Left ventricle myocardium inferior (tissue), 1 donor: Measurements from ENCODE around the gene THAP2. TPM values are rescaled to one million over a fixed set of nuclear protein-coding genes. Genes with fewer than 3 reads are reported as not detected.

Experiments
- DNase-seq: peaks from one replicate; pipeline ENCODE4 v3.0.0-alpha.2; 2020
- H3K27ac ChIP-seq: fragments of 200-600 bp; replicated peaks from 2 replicates; pipeline ENCODE4 v1.8.0; 2021
- H3K27me3 ChIP-seq: fragments of 200-600 bp; 2 replicates; pipeline ENCODE4 v1.8.0; 2021; ENCODE audit warnings: low read depth
- H3K36me3 ChIP-seq: fragments of 200-600 bp; 2 replicates; pipeline ENCODE4 v1.8.0; 2021
- H3K4me1 ChIP-seq: fragments of 200-600 bp; 2 replicates; pipeline ENCODE4 v1.8.0; 2021
- H3K4me3 ChIP-seq: fragments of 200-600 bp; 2 replicates; pipeline ENCODE4 v1.8.0; 2021; ENCODE audit warnings: mild to moderate bottlenecking, moderate library complexity
- H3K9me3 ChIP-seq: fragments of 200-600 bp; replicated peaks from 2 replicates; pipeline ENCODE4 v1.8.0; 2021
- intact Hi-C: fragments of 100-400 bp; cut with micrococcal nuclease; formaldehyde crosslinking; loops from one replicate; pipeline ENCODE4 v1.11.0; 2022
- total RNA-seq: library from RNA; stranded (reverse); fragmentation: NEBNext Ultra II Directional; extraction: Animal tissue kit (Norgen Biotek cat#: 25700); gene quantifications from one replicate; pipeline ENCODE4 v1.2.1, GENCODE V29; 2021
- TF ChIP-seq, protein P1 (sequence below): fragments of 200-600 bp; IDR thresholded peaks from 2 replicates; pipeline ENCODE4 v1.8.0; 2021; ENCODE audit warnings: antibody characterized with exemption, mild to moderate bottlenecking, borderline replicate concordance
- donor health status: DM: no; HTN: yes; CAD: no; lungs with severe emphysema.

Gene THAP2
- total RNA-seq, 1 donor from 2014 or later = 6.6 TPM

GRCh38 chr12:71702590-71702989 is 38.5 kb downstream of the THAP2 start:
- TF ChIP-seq, protein P1, sequence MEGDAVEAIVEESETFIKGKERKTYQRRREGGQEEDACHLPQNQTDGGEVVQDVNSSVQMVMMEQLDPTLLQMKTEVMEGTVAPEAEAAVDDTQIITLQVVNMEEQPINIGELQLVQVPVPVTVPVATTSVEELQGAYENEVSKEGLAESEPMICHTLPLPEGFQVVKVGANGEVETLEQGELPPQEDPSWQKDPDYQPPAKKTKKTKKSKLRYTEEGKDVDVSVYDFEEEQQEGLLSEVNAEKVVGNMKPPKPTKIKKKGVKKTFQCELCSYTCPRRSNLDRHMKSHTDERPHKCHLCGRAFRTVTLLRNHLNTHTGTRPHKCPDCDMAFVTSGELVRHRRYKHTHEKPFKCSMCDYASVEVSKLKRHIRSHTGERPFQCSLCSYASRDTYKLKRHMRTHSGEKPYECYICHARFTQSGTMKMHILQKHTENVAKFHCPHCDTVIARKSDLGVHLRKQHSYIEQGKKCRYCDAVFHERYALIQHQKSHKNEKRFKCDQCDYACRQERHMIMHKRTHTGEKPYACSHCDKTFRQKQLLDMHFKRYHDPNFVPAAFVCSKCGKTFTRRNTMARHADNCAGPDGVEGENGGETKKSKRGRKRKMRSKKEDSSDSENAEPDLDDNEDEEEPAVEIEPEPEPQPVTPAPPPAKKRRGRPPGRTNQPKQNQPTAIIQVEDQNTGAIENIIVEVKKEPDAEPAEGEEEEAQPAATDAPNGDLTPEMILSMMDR = no peak

GRCh38 chr12:71703206-71703605 is 39.1 kb downstream of the THAP2 start:
- H3K27ac ChIP-seq = no peak overlapping the region
- H3K27me3 ChIP-seq = no peaks in the 10 kb centered on the region
- H3K4me1 ChIP-seq = no peaks in the 10 kb centered on the region
- H3K36me3 ChIP-seq = peaks cover 60% of the 10 kb centered on the region
- TF ChIP-seq, protein P1 = no peak
- intact Hi-C loops = no loop called here
- no peaks in the 10 kb centered on the region for H3K9me3 ChIP-seq
- H3K4me3 ChIP-seq = no peak overlapping the region
- no peak for DNase-seq

More at GRCh38 chr12:71702590-71702989, 38.5 kb downstream of the THAP2 start:
- intact Hi-C loops = no loop called here
- Histone ChIP-seq H3K27ac (no peak overlapping the region), H3K36me3 (peaks cover 66% of the 10 kb centered on the region), H3K9me3 (no peaks in the 10 kb centered on the region), H3K27me3 (no peaks in the 10 kb centered on the region), H3K4me1 (no peaks in the 10 kb centered on the region), H3K4me3 (no peak overlapping the region)
- no peak for DNase-seq

DNA sequence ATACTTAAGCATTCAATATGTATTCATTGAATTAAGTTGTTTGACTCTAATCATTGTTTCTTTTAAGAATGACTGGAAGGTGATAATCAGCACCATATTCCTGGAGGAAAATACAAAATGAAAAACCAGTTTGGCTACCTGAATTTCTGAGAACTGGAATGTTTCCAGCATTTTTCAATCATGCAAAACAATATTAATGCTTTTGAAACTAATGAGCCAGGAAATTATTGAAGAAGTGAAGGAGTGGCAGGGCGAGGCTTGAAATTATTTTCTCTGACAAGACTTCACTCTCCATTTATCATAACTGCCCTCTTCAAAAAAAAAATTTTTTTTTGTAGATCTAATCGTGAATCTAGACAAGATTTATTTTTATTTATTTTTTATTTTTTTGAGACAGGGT is 40.8 kb downstream of the THAP2 start:
- DNase-seq = no peak
- H3K4me1 ChIP-seq = no peaks in the 10 kb centered on the region
- no peak overlapping the region for H3K4me3 ChIP-seq
- TF ChIP-seq, protein P1 = no peak
- no peak overlapping the region for H3K27ac ChIP-seq
- intact Hi-C loops = no loop called here
- H3K9me3 ChIP-seq = no peaks in the 10 kb centered on the region
- H3K36me3 ChIP-seq = peaks cover 43% of the 10 kb centered on the region
- H3K27me3 ChIP-seq = no peaks in the 10 kb centered on the region

DNA sequence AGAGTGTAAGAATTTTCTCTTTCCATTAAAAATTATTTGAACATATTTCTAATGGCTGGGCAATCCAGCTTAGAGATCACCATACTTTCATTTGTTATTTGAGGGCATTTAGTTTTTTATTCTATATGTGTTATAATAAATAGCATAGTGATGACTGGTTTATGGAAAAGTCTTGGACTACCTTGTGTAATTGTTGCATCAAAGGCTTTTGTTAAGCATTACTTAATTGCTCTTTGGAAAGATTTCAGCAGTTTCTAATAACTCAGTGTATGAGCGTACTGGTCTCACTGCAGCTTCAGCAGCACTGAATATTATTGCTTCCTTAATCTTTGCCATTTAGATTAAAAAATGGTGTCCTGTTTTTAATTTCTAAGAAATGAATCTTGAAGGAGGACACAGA is 44.6 kb downstream of the THAP2 start:
- intact Hi-C loops = no loop called here
- no peaks in the 10 kb centered on the region for H3K27me3 ChIP-seq

GRCh38 chr12:71710276-71711125 is 46.4 kb downstream of the THAP2 start:
- no peak overlapping the region for H3K4me3 ChIP-seq
- H3K9me3 ChIP-seq = peaks cover 29% of the 10 kb centered on the region
- peaks cover 7% of the 10 kb centered on the region for H3K36me3 ChIP-seq
- no peak for DNase-seq
- no peaks in the 10 kb centered on the region for H3K4me1 ChIP-seq
- TF ChIP-seq, protein P1 = no peak
- H3K27ac ChIP-seq = no peak overlapping the region
- intact Hi-C loops = no loop called here
- H3K27me3 ChIP-seq = no peaks in the 10 kb centered on the region

More for the DNA sequence above, 44.6 kb downstream of the THAP2 start:
- DNase-seq = no peak
- TF ChIP-seq, protein P1 = no peak
- no peak overlapping the region for H3K27ac ChIP-seq
- H3K36me3 ChIP-seq = peaks cover 17% of the 10 kb centered on the region
- no peak overlapping the region for H3K4me3 ChIP-seq
- peaks cover 10% of the 10 kb centered on the region for H3K9me3 ChIP-seq
- H3K4me1 ChIP-seq = no peaks in the 10 kb centered on the region
